Adrenal gland (tissue), 12 donors: ENCODE data around the gene ATP6V0C. TPM values are rescaled to one million over a fixed set of nuclear protein-coding genes. Genes with fewer than 3 reads are reported as not detected.

ENCODE experiments used
- DNase-seq, 7 donors: peaks; one replicate each; pipeline ENCODE4 v3.0.0-alpha.2; 2019 to 2020
- H3K27ac ChIP-seq, 5 donors: fragments of 200-600 bp; sonication (generic) in 4 of 5; 1 replicate in 3 of 5; 2 replicates in 2 of 5; pipeline versions ENCODE4 v1.5.1 to v1.8.0; 2016 to 2020; ENCODE audit warnings: mild to moderate bottlenecking in 1 of 5
- H3K27me3 ChIP-seq: fragments of 200-600 bp; 2 replicates; pipeline ENCODE4 v1.8.0; 2021
- H3K36me3 ChIP-seq, 2 donors: fragments of 200-600 bp; replicated peaks in 1 of 2; 1 replicate in 1 of 2; 2 replicates in 1 of 2; pipeline versions ENCODE4 v1.5.1 to v1.8.0; 2018 to 2022
- H3K4me1 ChIP-seq, 2 donors: fragments of 200-600 bp; replicated peaks in 1 of 2; 1 replicate in 1 of 2; 2 replicates in 1 of 2; pipeline versions ENCODE4 v1.5.1 to v1.8.0; 2018 to 2021
- H3K4me3 ChIP-seq, 4 donors: fragments of 200-600 bp; sonication (generic) in 3 of 4; one replicate each; pipeline ENCODE4 v1.5.1; 2016 to 2018
- H3K9me3 ChIP-seq, 3 donors: fragments of 200-600 bp; sonication (generic) in 1 of 3; replicated peaks in 1 of 3; 1 replicate in 2 of 3; 2 replicates in 1 of 3; pipeline versions ENCODE4 v1.5.1 to v1.8.0; 2016 to 2021
- POLR2A ChIP-seq, 2 donors: fragments of 450-650 bp; IDR thresholded peaks; one replicate each; pipeline ENCODE4 v1.6.1; 2017; ENCODE audit warnings: antibody characterized with exemption in 2 of 2, mild to moderate bottlenecking in 2 of 2, moderate library complexity in 1 of 2
- WGBS, 4 donors: extraction: QIAGEN DNeasy Blood & Tissue Kit in 2 of 4; methylation state at CpG; one replicate each; pipeline versions ENCODE4 v1.1.5 to v1.1.7; 2013 to 2017; 5-methylcytosine and 5-hydroxymethylcytosine counted together
- intact Hi-C, 2 donors: fragments of 100-400 bp; cut with DNase I; formaldehyde crosslinking; loops; one replicate each; pipeline versions ENCODE4 v1.14.1 to v1.15.0; 2022 to 2023
- polyA plus RNA-seq, 3 donors: library from polyadenylated mRNA; stranded (reverse); fragments of 200-250 nt in 2 of 3; fragments of 350-450 nt in 1 of 3; fragmentation: Illumina TruSeq in 1 of 3; extraction: RNeasy Lipid Tissue Mini Kit (QIAGEN cat#74804) in 1 of 3; gene quantifications; one replicate each; pipeline ENCODE4 v1.2.3, GENCODE V29; 2013 to 2014
- total RNA-seq, 9 donors: library from RNA; depleted of rRNA in 4 of 9; stranded (reverse); fragments of >200 nt in 4 of 9; fragments of 120-200 nt in 1 of 9; fragmentation: NEBNext Ultra II Directional in 1 of 9; extraction: Animal tissue kit (Norgen Biotek cat#: 25700) in 1 of 9; gene quantifications; one replicate each; pipeline versions ENCODE4 v1.1.0 to v1.2.4, GENCODE V29; 2013 to 2023
- TF ChIP-seq, protein P1 (sequence below), 6 experiments: fragments of 450-650 bp in 4 of 6; fragments of 200-600 bp in 2 of 6; sonication (generic) in 1 of 6; IDR thresholded peaks; 1 replicate in 5 of 6; 2 replicates in 1 of 6; pipeline versions ENCODE4 v1.5.1 to v1.8.0; 2016 to 2021; ENCODE audit warnings: antibody characterized with exemption in 6 of 6, mild to moderate bottlenecking in 2 of 6, moderate library complexity in 1 of 6
- donor health status: healthy with polysubstance abuse.
- donor health status: Bipolar disorder and iron deficiency.
- donor health status: DM: yes; HTN: yes; CAD: no.
- donor health status: DM: no; HTN: no; CAD: no.
- donor health status: DM: no; HTN: no; CAD: no.
- donor health status: DM: yes; HTN: yes; CAD: no.

Gene ATP6V0C
- total and polyA plus RNA-seq, 12 donors = 26.5 to 318 (median 133) TPM

GRCh38 chr16:2505695-2506094, 8.1 kb upstream of the ATP6V0C start:
- intact Hi-C loops = loop anchor here in 1 of 2 donors (10.0 kb wide), 1 partner anchor 81 kb away; the partner anchor contains the start of gene CCNF
- H3K27ac ChIP-seq = no peak overlapping the region
- WGBS, 4 donors = 83 to 91% (median 88%) methylated on average over 14 of the region's 14 CpGs
- H3K36me3 ChIP-seq = no peaks in the 10 kb centered on the region
- DNase-seq = no peak
- H3K9me3 ChIP-seq = no peaks in the 10 kb centered on the region
- peaks cover 0 to 20% of the 10 kb centered on the region in 2 donors for H3K4me1 ChIP-seq
- no peak overlapping the region for H3K4me3 ChIP-seq
- TF ChIP-seq, protein P1, sequence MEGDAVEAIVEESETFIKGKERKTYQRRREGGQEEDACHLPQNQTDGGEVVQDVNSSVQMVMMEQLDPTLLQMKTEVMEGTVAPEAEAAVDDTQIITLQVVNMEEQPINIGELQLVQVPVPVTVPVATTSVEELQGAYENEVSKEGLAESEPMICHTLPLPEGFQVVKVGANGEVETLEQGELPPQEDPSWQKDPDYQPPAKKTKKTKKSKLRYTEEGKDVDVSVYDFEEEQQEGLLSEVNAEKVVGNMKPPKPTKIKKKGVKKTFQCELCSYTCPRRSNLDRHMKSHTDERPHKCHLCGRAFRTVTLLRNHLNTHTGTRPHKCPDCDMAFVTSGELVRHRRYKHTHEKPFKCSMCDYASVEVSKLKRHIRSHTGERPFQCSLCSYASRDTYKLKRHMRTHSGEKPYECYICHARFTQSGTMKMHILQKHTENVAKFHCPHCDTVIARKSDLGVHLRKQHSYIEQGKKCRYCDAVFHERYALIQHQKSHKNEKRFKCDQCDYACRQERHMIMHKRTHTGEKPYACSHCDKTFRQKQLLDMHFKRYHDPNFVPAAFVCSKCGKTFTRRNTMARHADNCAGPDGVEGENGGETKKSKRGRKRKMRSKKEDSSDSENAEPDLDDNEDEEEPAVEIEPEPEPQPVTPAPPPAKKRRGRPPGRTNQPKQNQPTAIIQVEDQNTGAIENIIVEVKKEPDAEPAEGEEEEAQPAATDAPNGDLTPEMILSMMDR (IDR thresholded peaks at IDR 0.05) = no peak
- TF ChIP-seq POLR2A (IDR thresholded peaks at IDR 0.05) = no peak
- no peaks in the 10 kb centered on the region for H3K27me3 ChIP-seq

DNA sequence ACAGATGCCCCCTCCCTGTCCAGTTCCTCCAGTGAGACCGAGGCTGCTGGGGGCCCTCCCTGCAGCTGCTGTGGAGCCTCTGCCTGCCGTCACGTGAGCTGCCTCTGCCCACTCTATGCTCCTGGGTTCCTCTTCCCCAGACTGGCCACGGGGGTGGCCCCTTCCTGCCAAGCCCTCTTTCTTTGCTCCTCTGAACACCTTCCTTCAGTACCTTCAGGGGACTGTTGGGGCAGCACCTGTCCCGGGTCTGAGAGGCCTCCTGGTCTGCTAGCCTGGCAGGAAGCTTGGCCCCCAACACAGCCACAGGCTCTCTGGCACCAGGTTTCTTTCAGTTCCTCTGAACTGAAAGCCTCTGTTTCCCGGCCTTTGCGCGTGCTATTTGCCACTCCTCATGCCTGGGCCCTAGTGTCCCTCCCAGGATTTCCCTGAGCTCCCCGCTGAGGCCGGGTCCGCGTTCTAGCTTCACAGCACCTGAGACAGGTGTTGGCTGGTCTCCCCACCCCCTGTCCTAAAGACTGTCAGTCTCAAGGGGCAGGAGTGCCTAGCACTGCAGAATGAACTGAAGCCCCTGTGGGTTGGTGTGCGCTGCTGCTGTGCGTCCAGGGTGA, 6.6 kb upstream of the ATP6V0C start:
- WGBS, 4 donors = 66 to 84% (median 74%) methylated on average over 12 to 14 of the region's 14 CpGs
- Histone ChIP-seq H3K36me3 (no peaks in the 10 kb centered on the region), H3K9me3 (no peaks in the 10 kb centered on the region), H3K4me3 (no peak overlapping the region), H3K4me1 (peaks cover 0 to 19% of the 10 kb centered on the region in 2 donors), H3K27ac (peak overlapping the region in 3 of 5 donors; percentile 52 to 82 (median 71)), H3K27me3 (no peaks in the 10 kb centered on the region)
- DNase-seq = peak in 1 of 7 donors; percentile 45
- TF ChIP-seq, protein P1 (IDR thresholded peaks at IDR 0.05) = no peak
- TF ChIP-seq POLR2A (IDR thresholded peaks at IDR 0.05) = no peak
- intact Hi-C loops = loop anchor here in 1 of 2 donors (10.0 kb wide), 1 partner anchor 82 kb away; the partner anchor contains the start of gene CCNF

DNA sequence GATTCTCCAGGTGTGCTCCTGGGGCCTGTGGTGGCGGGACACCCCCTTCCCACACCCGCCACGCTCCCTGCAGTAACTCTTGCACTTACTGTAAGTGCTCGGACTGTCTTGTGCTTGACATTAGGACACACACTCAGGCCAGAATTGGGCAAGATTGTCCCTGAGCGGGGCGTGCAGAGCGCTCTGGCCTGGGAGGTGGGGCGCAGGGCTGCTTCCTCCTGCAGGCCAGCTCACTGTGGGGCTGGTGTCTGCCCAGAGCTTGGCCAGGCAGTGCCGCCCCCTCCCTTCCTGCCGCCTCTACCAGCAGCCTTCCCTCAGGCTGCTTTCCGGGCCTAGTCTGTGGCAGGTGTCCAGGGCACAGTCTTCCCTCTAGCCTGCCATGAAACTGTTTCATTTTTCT, 6.1 kb upstream of the ATP6V0C start:
- intact Hi-C loops = loop anchor here in 1 of 2 donors (10.0 kb wide), 1 partner anchor 83 kb away; the partner anchor contains the start of gene CCNF
- TF ChIP-seq POLR2A (IDR thresholded peaks at IDR 0.05) = no peak
- TF ChIP-seq, protein P1 (IDR thresholded peaks at IDR 0.05) = no peak
- DNase-seq = peak in 3 of 7 donors; percentile 47 to 75 (median 62)
- no peaks in the 10 kb centered on the region for H3K9me3 ChIP-seq
- H3K27ac ChIP-seq = peak overlapping the region in 3 of 5 donors; percentile 52 to 82 (median 71)
- H3K36me3 ChIP-seq = no peaks in the 10 kb centered on the region
- no peak overlapping the region for H3K4me3 ChIP-seq
- WGBS, 4 donors = 81 to 89% (median 83%) methylated on average over 3 to 11 of the region's 11 CpGs
- H3K4me1 ChIP-seq = peaks cover 0 to 16% of the 10 kb centered on the region in 2 donors
- no peaks in the 10 kb centered on the region for H3K27me3 ChIP-seq

DNA sequence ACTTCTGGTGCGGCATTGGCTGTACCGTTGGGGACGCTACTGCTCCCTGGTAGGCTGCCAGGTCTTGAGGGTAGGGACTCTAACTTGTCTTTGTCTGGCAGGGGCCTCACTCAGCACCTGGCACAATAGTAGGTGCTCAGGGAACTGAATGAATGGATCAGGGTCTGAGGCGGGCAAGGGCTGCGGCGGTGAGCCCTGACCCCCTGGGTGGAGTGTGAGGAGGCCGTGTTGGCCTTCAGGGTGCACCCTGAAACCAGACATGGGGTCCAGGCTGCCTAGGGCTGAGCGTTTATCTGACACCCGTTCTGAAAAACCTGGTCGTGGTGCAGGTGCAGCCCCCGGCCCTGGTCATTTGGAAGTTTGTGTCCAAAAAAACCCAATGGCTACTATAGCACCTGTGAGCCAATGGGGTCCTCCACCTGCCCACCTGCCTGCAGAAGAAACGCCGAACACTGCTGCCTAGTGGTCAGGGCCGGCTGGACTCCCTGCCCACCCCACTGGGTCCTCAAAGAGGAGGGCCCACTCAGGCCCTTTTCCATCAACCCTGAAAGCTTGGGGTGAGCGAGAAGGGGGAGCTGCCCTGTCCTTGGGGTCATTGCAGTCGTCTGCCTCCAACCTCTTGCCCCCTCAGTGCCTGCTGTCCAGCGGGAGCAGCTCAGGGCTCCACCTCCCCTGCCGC, 4.9 kb upstream of the ATP6V0C start:
- DNase-seq = no peak
- no peaks in the 10 kb centered on the region for H3K36me3 ChIP-seq
- H3K27me3 ChIP-seq = no peaks in the 10 kb centered on the region
- no peak overlapping the region for H3K4me3 ChIP-seq
- peaks cover 0 to 16% of the 10 kb centered on the region in 2 donors for H3K4me1 ChIP-seq
- WGBS, 4 donors = 90% methylated on average over 14 to 18 of the region's 18 CpGs
- H3K9me3 ChIP-seq = no peaks in the 10 kb centered on the region
- TF ChIP-seq, protein P1 (IDR thresholded peaks at IDR 0.05) = no peak
- TF ChIP-seq POLR2A (IDR thresholded peaks at IDR 0.05) = no peak
- H3K27ac ChIP-seq = no peak overlapping the region
- intact Hi-C loops = loop anchor here in 1 of 2 donors (10.0 kb wide), 1 partner anchor 84 kb away; the partner anchor contains the start of gene CCNF
